GM23338 (cell line): ENCODE measurements around the gene RRP12.

ENCODE experiments used
- CREB1 ChIP-seq: fragments of 250-450 bp; sonication (Bioruptor Pico); IDR thresholded peaks from 2 replicates; pipeline ENCODE4 v1.5.0; 2020; ENCODE audit warnings: low read depth, mild to moderate bottlenecking, moderate library complexity
- EZH2 ChIP-seq: fragments of 200-600 bp; sonication (generic); IDR thresholded peaks from one replicate; pipeline ENCODE4 v1.8.0; 2017; ENCODE audit warnings: antibody characterized with exemption, mild to moderate bottlenecking, low read depth; ENCODE audit not compliant: unreplicated experiment
- EZH2phosphoT487 ChIP-seq: fragments of 200-600 bp; sonication (generic); IDR thresholded peaks from one replicate; pipeline ENCODE4 v1.8.1; 2018; ENCODE audit warnings: antibody characterized with exemption; ENCODE audit not compliant: unreplicated experiment
- JUNB ChIP-seq: IDR thresholded peaks from one replicate; pipeline ENCODE4 v1.6.1; 2016; ENCODE audit warnings: antibody characterized with exemption; ENCODE audit not compliant: unreplicated experiment
- POLR2AphosphoS5 ChIP-seq: IDR thresholded peaks from 2 replicates; pipeline ENCODE4 v1.6.1; 2016; ENCODE audit warnings: antibody characterized with exemption, low read depth
- ZNF331 ChIP-seq: fragments of 250-450 bp; sonication (Bioruptor Pico); IDR thresholded peaks from 2 replicates; pipeline ENCODE4 v1.5.0; 2020; ENCODE audit warnings: low read depth, mild to moderate bottlenecking, moderate library complexity
- TF ChIP-seq, protein P1 (sequence below), 2 experiments: fragments of 200-600 bp in 1 of 2; sonication (generic) in 1 of 2; conservative IDR thresholded peaks; 2 replicates each; pipeline versions ENCODE4 v1.5.1 to v1.6.1; 2016 to 2017; ENCODE audit warnings: antibody characterized with exemption in 2 of 2, low read depth in 2 of 2, mild to moderate bottlenecking in 2 of 2, moderate library complexity in 1 of 2
- TF ChIP-seq, protein P2 (sequence below): IDR thresholded peaks from one replicate; pipeline ENCODE4 v1.6.1; 2018; ENCODE audit warnings: antibody characterized with exemption; ENCODE audit not compliant: unreplicated experiment
- TF ChIP-seq, protein P3 (sequence below): IDR thresholded peaks from 2 replicates; pipeline ENCODE4 v1.6.1; 2016; ENCODE audit warnings: antibody characterized with exemption

DNA sequence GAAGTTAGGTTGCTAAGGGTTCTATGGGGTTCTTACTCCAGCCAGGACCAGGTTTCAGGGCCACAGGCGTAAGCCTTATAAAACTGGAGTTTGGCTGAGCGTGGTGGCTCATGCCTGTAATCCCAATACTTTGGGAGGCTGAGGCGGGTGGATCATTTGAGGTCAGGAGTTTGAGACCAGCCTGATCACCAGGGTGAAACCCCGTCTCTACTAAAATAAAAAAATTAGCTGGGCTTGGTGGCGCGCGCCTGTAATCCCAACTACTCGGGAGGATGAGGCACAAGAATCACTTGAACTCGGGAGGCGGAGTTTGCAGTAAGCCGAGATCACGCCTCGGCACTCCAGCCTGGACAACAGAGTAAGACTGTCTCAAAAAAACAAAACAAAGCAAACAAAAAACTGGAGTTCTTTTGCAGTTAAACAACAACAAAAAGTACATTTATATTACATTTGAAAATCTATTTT is 347 bp upstream of the RRP12 start:
- TF ChIP-seq, protein P1, sequence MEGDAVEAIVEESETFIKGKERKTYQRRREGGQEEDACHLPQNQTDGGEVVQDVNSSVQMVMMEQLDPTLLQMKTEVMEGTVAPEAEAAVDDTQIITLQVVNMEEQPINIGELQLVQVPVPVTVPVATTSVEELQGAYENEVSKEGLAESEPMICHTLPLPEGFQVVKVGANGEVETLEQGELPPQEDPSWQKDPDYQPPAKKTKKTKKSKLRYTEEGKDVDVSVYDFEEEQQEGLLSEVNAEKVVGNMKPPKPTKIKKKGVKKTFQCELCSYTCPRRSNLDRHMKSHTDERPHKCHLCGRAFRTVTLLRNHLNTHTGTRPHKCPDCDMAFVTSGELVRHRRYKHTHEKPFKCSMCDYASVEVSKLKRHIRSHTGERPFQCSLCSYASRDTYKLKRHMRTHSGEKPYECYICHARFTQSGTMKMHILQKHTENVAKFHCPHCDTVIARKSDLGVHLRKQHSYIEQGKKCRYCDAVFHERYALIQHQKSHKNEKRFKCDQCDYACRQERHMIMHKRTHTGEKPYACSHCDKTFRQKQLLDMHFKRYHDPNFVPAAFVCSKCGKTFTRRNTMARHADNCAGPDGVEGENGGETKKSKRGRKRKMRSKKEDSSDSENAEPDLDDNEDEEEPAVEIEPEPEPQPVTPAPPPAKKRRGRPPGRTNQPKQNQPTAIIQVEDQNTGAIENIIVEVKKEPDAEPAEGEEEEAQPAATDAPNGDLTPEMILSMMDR (conservative IDR thresholded peaks at IDR 0.05; ENCODE audit: low read depth in 2 of 2): no peak
- TF ChIP-seq POLR2AphosphoS5 (no peak), EZH2 (no peak), EZH2phosphoT487 (no peak), JUNB (no peak), CREB1 (CRISPR knock-in tag) (no peak), ZNF331 (CRISPR knock-in tag) (no peak)
- TF ChIP-seq, protein P2, sequence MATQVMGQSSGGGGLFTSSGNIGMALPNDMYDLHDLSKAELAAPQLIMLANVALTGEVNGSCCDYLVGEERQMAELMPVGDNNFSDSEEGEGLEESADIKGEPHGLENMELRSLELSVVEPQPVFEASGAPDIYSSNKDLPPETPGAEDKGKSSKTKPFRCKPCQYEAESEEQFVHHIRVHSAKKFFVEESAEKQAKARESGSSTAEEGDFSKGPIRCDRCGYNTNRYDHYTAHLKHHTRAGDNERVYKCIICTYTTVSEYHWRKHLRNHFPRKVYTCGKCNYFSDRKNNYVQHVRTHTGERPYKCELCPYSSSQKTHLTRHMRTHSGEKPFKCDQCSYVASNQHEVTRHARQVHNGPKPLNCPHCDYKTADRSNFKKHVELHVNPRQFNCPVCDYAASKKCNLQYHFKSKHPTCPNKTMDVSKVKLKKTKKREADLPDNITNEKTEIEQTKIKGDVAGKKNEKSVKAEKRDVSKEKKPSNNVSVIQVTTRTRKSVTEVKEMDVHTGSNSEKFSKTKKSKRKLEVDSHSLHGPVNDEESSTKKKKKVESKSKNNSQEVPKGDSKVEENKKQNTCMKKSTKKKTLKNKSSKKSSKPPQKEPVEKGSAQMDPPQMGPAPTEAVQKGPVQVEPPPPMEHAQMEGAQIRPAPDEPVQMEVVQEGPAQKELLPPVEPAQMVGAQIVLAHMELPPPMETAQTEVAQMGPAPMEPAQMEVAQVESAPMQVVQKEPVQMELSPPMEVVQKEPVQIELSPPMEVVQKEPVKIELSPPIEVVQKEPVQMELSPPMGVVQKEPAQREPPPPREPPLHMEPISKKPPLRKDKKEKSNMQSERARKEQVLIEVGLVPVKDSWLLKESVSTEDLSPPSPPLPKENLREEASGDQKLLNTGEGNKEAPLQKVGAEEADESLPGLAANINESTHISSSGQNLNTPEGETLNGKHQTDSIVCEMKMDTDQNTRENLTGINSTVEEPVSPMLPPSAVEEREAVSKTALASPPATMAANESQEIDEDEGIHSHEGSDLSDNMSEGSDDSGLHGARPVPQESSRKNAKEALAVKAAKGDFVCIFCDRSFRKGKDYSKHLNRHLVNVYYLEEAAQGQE: no peak
- TF ChIP-seq, protein P3, sequence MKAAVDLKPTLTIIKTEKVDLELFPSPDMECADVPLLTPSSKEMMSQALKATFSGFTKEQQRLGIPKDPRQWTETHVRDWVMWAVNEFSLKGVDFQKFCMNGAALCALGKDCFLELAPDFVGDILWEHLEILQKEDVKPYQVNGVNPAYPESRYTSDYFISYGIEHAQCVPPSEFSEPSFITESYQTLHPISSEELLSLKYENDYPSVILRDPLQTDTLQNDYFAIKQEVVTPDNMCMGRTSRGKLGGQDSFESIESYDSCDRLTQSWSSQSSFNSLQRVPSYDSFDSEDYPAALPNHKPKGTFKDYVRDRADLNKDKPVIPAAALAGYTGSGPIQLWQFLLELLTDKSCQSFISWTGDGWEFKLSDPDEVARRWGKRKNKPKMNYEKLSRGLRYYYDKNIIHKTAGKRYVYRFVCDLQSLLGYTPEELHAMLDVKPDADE: no peak
